GM18909 (cell line): Measurements from ENCODE around the gene SRL.

Experiments used
- ATAC-seq: cut with Tn5 transposase; IDR thresholded peaks from one replicate; pipeline ENCODE4 v1.9.1; 2021; ENCODE audit warnings: mild to moderate bottlenecking; ENCODE audit not compliant: unreplicated experiment, poor library complexity

The SRL gene

GRCh38 chr16:4204521-4204920 lies 37.4 kb downstream of the SRL start:
- no peak for ATAC-seq

DNA sequence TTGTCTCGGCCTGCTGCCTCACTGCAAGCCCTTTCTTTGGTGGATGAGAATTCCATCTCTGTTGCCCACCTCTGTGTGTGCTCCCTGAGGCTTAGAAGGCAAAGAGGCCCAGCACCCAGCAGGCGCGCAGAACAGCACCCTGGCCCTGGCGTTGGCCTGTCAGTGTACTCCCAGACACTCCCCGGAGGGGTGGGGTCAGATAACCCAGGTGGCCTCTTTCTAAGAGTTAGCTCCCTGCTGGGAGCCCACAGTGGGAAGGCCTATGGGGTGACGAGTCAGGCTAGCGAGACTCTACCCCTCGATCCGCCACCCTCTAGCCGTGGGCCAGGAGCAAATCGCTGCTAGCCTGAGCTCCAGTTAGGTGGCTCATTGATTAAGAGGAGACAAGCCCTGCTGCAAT lies 38.1 kb downstream of the SRL start:
- no peak for ATAC-seq

DNA sequence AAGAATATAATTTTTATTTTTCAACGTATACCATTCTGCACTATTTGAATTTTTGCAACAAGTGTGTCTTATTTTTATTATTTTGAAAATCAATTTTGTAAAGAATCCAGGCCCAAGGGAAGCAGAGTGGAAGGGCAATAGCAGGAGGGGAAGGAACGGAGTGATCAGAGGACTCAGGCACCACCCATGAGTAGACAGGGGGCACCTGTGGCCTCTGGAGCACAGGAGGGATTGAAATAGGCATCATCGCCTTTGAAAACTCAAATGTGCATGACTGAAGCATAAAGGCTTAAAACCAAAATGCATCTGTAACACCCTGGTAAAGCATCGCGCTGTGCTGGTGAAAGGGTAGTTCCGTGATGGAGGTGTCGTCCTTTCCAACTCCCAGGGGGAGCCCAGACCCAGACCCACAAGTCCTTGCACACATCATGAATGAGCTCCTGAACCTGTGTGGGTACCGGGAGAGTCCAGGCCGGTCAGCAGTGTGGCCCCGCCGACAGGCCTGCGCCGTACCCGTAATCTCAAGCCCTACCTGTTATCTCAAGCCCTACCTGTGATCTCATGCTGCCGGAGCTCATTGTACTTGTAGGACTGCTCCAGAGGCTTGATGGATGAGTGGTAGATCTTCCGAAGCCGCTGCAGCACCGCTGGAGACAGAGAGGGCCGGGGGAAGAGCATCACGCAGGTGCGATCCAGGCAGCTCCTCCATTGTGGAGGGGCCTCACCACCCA lies 39.1 kb downstream of the SRL start:
- ATAC-seq = no peak

DNA sequence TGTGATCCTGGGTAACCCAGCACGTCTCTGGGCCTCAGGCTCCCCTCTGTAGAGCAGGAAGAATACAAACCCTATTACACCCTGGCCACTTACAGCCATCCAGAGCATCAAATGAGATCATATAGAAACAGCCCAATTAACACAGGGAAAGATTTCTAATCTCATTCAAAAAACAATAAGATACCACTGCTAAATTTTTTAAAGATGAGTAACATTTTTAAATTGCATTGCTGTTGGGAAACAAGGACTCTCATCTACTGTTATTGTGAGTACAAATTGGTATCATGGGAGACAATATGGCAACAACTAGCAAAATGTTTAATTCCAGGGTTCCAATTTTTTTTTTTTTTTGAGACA lies 41.1 kb downstream of the SRL start:
- ATAC-seq = no peak

- no peak for ATAC-seq
These were observed 41.7 kb downstream of the SRL start for GRCh38 chr16:4200000-4200780.

- no peak for ATAC-seq
These were observed 43.1 kb downstream of the SRL start for GRCh38 chr16:4198816-4199215.

GRCh38 chr16:4194661-4195060 lies 47.2 kb downstream of the SRL start:
- no peak for ATAC-seq

GRCh38 chr16:4193920-4194319 lies 48.0 kb downstream of the SRL start:
- ATAC-seq = no peak

- no peak for ATAC-seq
These were observed 49.7 kb downstream of the SRL start for GRCh38 chr16:4192206-4192605.

GRCh38 chr16:4190712-4191333 lies 51.1 kb downstream of the SRL start:
- no peak for ATAC-seq

GRCh38 chr16:4190086-4190485 lies 51.8 kb downstream of the SRL start:
- ATAC-seq = no peak

- peak; percentile 4 for ATAC-seq
These were observed 57.7 kb downstream of the SRL start for GRCh38 chr16:4184038-4184702.

DNA sequence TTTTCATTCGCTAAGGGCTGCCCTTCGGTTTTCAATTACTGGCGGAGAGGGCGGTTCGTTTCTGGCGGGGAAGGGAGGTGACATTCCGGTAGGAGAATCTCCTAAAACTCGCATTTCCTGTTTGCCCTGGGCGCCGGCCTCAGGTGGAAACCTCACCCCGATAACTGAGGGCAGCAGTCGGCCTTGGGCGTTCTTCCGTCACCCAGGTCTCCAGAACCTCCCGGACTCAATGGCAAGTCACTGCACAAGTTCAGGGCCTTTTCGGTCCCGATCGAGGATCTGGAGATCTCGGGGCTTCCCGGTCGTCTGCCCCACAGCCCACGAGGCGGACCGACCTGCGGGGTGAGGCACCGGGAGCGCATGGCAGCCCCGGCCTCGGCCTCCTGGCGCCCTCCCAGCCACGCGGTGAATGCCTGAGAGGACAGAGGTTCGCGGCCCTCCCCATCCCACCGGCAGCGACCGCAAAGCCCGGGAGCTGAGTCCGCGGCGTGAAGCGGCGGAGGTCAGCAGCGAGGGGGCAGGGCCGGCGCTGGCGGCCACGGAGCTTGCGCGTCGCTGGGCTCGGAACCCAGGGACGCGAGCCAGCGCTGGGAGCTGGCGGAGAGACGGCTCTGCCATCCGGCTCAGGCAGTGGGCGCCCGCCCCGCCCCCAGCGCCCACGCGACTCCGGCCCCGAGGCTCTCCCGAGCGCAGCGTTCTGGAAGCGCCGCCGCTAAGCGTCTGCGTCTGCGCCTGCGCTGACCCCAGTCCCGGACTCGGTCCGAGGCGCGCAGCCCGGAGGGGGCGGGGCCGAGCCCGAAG lies 58.4 kb downstream of the SRL start:
- ATAC-seq = peak; percentile 85

- peak; percentile 15 for ATAC-seq
These were observed 59.2 kb downstream of the SRL start for GRCh38 chr16:4182581-4183236.

- no peak for ATAC-seq
These were observed 61.4 kb downstream of the SRL start for GRCh38 chr16:4180511-4180910.

GRCh38 chr16:4179763-4180260 lies 62.1 kb downstream of the SRL start:
- ATAC-seq = no peak

DNA sequence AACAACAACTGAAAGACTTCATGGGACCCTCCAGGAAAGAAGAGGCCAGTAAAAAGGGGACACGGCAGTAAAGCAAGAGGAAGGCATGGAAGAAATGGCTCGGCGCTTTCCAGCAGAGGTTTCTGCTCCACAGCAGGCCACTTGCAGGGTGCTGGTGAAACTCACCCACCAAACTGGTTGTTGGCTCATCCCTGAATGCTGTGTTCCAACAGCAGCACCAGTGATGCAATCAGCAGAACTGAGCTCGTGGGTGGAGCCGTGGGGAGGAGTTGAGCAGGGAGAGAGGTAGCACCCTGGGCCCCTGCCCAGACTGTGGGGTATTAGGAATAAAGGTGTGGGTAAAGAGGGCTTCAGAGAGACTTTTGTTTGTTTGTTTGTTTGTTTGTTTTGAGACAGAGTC lies 62.9 kb downstream of the SRL start:
- ATAC-seq = no peak

GRCh38 chr16:4178468-4179010 lies 63.3 kb downstream of the SRL start:
- ATAC-seq = no peak

GRCh38 chr16:4176906-4177417 lies 64.9 kb downstream of the SRL start:
- no peak for ATAC-seq
